ENCODE data around the gene MAPKAPK2. TPM values are rescaled to one million over a fixed set of nuclear protein-coding genes. Genes with fewer than 3 reads are reported as not detected.

The MAPKAPK2 gene
- total and polyA plus RNA-seq, 2 of the 13 experiments (the other 11 are each of a cell fraction or from before 2014, with no cell fraction given): 16.6 to 34.0 TPM

- ATAC-seq (no peak), FAIRE-seq (no peak), DNase-seq (ENCODE audit: low spot score) (no peak)
- peaks cover 55% of the 10 kb centered on the region for H4K20me1 ChIP-seq (ENCODE audit: insufficient read depth, low read length)
- no peak overlapping the region for H3K4me2 ChIP-seq (ENCODE audit: low read depth, low read length)
- WGBS (ENCODE audit: low lambda C conversion rate): 90% methylated on average over 10 of the region's 10 CpGs
- H3K9ac ChIP-seq (ENCODE audit: insufficient read depth, low read depth, low read length): no peak overlapping the region
- no peaks in the 10 kb centered on the region for H3K27me3 ChIP-seq (ENCODE audit: control insufficient read depth in 1 of 2, insufficient read depth in 2 of 2, low read length in 2 of 2)
- no TSS peak for BruUV-seq (replicated peaks)
- H3K36me3 ChIP-seq (replicated peaks in 1 of 2; ENCODE audit: control insufficient read depth in 1 of 2, insufficient read depth in 2 of 2, low read length in 2 of 2): peaks cover 5 to 19% of the 10 kb centered on the region in 2 experiments; a peak in 4 of 5 replicates
- H3K4me1 ChIP-seq (ENCODE audit: insufficient read depth, low read length): peaks cover 90% of the 10 kb centered on the region
- POLR2A ChIA-PET: no interaction called here
- H2AFZ ChIP-seq (ENCODE audit: low read length): no peak overlapping the region
- no peak for TF ChIP-seq ZBTB7A (CRISPR knock-in tag; IDR thresholded peaks at IDR 0.05)
- TF ChIP-seq ZFP36L1 (CRISPR knock-in tag; IDR thresholded peaks at IDR 0.05): no peak
- no peak for TF ChIP-seq ZSCAN12 (CRISPR knock-in tag; IDR thresholded peaks at IDR 0.05)
- TF ChIP-seq PITX1 (CRISPR knock-in tag; IDR thresholded peaks at IDR 0.05): no peak
- no peak for TF ChIP-seq KLF6 (CRISPR knock-in tag; IDR thresholded peaks at IDR 0.05)
- TF ChIP-seq XBP1 (CRISPR knock-in tag; IDR thresholded peaks at IDR 0.05): no peak
- no peak for TF ChIP-seq MED13 (CRISPR knock-in tag; IDR thresholded peaks at IDR 0.05)
- no peak for TF ChIP-seq LCORL (IDR thresholded peaks at IDR 0.05)
- no peak for TF ChIP-seq LCORL (CRISPR knock-in tag; IDR thresholded peaks at IDR 0.05)
- TF ChIP-seq TFDP2 (CRISPR knock-in tag; IDR thresholded peaks at IDR 0.05): no peak
- H3K79me2 ChIP-seq (ENCODE audit: insufficient read depth, low read length): peaks cover 83% of the 10 kb centered on the region
- no peak overlapping the region for H3K4me3 ChIP-seq (replicated peaks in 1 of 3; ENCODE audit: insufficient read depth in 1 of 3, low read depth in 2 of 3, low read length in 3 of 3)
- intact Hi-C loops (cut with micrococcal nuclease; ENCODE audit: unreplicated experiment): no loop called here
- CTCF ChIA-PET (ENCODE audit: low intra/inter-chr PET ratio, low total read pairs): no interaction called here
- no peak overlapping the region for H3K27ac ChIP-seq (ENCODE audit: extremely low read length, insufficient read depth, low read length)
- no peaks in the 10 kb centered on the region for H3K9me3 ChIP-seq (ENCODE audit: low read length)
- in situ Hi-C loops (cut with HindIII; ENCODE audit: extremely low pct_ligation_motif_present, low pct_unique_long_range_greater_than_20kb): no loop called here
Measured at GRCh38 chr1:206693029-206693428, 8.3 kb downstream of the MAPKAPK2 start.

- Histone ChIP-seq H3K27ac (ENCODE audit: extremely low read length, insufficient read depth, low read length) (no peak overlapping the region), H3K27me3 (ENCODE audit: control insufficient read depth in 1 of 2, insufficient read depth in 2 of 2, low read length in 2 of 2) (no peaks in the 10 kb centered on the region), H2AFZ (ENCODE audit: low read length) (no peak overlapping the region), H3K9me3 (ENCODE audit: low read length) (no peaks in the 10 kb centered on the region), H3K9ac (ENCODE audit: insufficient read depth, low read depth, low read length) (no peak overlapping the region), H3K79me2 (ENCODE audit: insufficient read depth, low read length) (peaks cover 85% of the 10 kb centered on the region), H3K4me1 (ENCODE audit: insufficient read depth, low read length) (peaks cover 88% of the 10 kb centered on the region), H4K20me1 (ENCODE audit: insufficient read depth, low read length) (peaks cover 50% of the 10 kb centered on the region), H3K4me2 (ENCODE audit: low read depth, low read length) (no peak overlapping the region), H3K4me3 (replicated peaks in 1 of 3; ENCODE audit: insufficient read depth in 1 of 3, low read depth in 2 of 3, low read length in 3 of 3) (no peak overlapping the region), H3K36me3 (replicated peaks in 1 of 2; ENCODE audit: control insufficient read depth in 1 of 2, insufficient read depth in 2 of 2, low read length in 2 of 2) (peaks cover 5 to 19% of the 10 kb centered on the region in 2 experiments; a peak in 4 of 5 replicates)
- ChIA-PET POLR2A (no interaction called here), CTCF (ENCODE audit: low intra/inter-chr PET ratio, low total read pairs) (no interaction called here)
- intact Hi-C loops (cut with micrococcal nuclease; ENCODE audit: unreplicated experiment) (no loop called here), in situ Hi-C loops (cut with HindIII; ENCODE audit: extremely low pct_ligation_motif_present, low pct_unique_long_range_greater_than_20kb) (no loop called here)
- ATAC-seq (no peak), DNase-seq (ENCODE audit: low spot score) (no peak), FAIRE-seq (no peak)
- no peak for TF ChIP-seq HNF4A (CRISPR knock-in tag; IDR thresholded peaks at IDR 0.05)
- 0 out of 2 replicates have a peak, but pooled peaks have one; percentile 70 for TF ChIP-seq FOXO4 (CRISPR knock-in tag; conservative IDR thresholded peaks at IDR 0.05)
- TF ChIP-seq RAD51 (IDR thresholded peaks at IDR 0.05; ENCODE audit: borderline replicate concordance): no peak
- WGBS (ENCODE audit: low lambda C conversion rate): 95% methylated on average over 7 of the region's 7 CpGs
- BruUV-seq (replicated peaks): no TSS peak
Measured at GRCh38 chr1:206693592-206693991, 8.9 kb downstream of the MAPKAPK2 start.
